ENCODE data around the gene FAM222A. TPM values are rescaled to one million over a fixed set of nuclear protein-coding genes. Genes with fewer than 3 reads are reported as not detected.
A peak's percentile ranks its signal among the peaks of the same experiment; 100 is the strongest.

The FAM222A gene
- total RNA-seq, 1 experiment from 2014 or later = 1.6 TPM

DNA sequence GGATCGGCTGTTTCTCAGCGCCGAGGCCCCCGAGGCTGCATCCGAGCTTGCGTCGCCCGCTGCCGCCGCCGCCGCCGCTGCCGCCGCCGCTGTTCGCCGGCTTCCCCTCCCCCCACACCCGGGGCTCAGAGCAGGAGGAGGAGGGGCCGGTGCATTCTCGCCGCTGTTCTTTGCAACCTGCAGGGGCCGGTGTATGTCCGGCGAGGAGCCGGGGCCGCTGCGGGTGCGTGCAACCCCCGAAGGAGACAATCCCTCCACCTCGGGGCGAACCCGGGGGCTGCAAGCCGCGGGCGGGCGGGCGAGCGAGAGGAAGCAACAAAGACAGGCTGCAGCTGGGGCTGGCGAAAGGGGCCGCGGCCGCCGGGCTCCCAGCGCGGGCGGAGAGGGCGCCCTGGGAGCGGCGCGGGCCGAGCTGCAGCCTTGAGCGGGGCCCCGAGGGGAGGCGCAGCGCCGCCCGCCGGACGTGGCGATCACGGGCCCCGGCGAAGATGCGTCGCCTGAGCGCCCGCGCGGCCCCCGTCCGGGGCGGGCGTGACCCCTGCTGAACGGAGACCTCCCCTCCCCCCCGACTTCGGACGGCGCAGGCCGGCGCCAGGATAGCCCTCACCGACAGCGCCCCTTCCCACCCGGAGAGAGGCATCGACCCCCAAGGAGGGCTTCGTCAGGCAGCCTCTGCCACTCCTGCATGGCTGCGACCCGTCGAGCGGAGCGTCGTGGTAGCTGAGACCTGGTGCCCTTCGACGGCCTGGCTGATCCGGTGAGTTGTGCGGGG, 702 bp downstream of the FAM222A start:
- peak; percentile 78 for DNase-seq (ENCODE audit: low spot score)
- Mint-ChIP-seq H3K27me3 (ENCODE audit: low read depth) (peaks cover 57% of the 10 kb centered on the region), H3K9me3 (no peaks in the 10 kb centered on the region), H3K4me1 (peaks cover 36% of the 10 kb centered on the region), H3K36me3 (no peaks in the 10 kb centered on the region), H3K27ac (no peak overlapping the region), H3K4me3 (peak overlapping the region; percentile 60)
- CTCF ChIA-PET = interaction anchor here (0.7 to 2.9 kb wide), 14 partner anchors 9 to 195 kb away, joined by 3 to 30 read pairs (median 4); no protein-coding TSS in a partner anchor
- POLR2A ChIA-PET = interaction anchor here (0.7 to 1.3 kb wide), 3 partner anchors 16 to 23 kb away, joined by 3 to 5 read pairs (median 3); no protein-coding TSS in a partner anchor
- ATAC-seq = peak; percentile 16
- TF ChIP-seq, protein P1, sequence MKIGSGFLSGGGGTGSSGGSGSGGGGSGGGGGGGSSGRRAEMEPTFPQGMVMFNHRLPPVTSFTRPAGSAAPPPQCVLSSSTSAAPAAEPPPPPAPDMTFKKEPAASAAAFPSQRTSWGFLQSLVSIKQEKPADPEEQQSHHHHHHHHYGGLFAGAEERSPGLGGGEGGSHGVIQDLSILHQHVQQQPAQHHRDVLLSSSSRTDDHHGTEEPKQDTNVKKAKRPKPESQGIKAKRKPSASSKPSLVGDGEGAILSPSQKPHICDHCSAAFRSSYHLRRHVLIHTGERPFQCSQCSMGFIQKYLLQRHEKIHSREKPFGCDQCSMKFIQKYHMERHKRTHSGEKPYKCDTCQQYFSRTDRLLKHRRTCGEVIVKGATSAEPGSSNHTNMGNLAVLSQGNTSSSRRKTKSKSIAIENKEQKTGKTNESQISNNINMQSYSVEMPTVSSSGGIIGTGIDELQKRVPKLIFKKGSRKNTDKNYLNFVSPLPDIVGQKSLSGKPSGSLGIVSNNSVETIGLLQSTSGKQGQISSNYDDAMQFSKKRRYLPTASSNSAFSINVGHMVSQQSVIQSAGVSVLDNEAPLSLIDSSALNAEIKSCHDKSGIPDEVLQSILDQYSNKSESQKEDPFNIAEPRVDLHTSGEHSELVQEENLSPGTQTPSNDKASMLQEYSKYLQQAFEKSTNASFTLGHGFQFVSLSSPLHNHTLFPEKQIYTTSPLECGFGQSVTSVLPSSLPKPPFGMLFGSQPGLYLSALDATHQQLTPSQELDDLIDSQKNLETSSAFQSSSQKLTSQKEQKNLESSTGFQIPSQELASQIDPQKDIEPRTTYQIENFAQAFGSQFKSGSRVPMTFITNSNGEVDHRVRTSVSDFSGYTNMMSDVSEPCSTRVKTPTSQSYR (CRISPR knock-in tag; IDR thresholded peaks at IDR 0.05) = peak; percentile 65; the same call in 1 of the 2 replicates
- TF ChIP-seq NFE2L1 (CRISPR knock-in tag; IDR thresholded peaks at IDR 0.05) (peak; percentile 53; the same call in 1 of the 2 replicates), ESRRA (CRISPR knock-in tag; IDR thresholded peaks at IDR 0.05; ENCODE audit: borderline replicate concordance) (no peak), FOXK1 (CRISPR knock-in tag; IDR thresholded peaks at IDR 0.05) (no peak), GABPB1 (CRISPR knock-in tag; IDR thresholded peaks at IDR 0.05) (0 out of 2 replicates have a peak, but pooled peaks have one; percentile 8), ZNF423 (CRISPR knock-in tag; IDR thresholded peaks at IDR 0.05) (0 out of 2 replicates have a peak, but pooled peaks have one; percentile 8)
- TF ChIP-seq, protein P2, sequence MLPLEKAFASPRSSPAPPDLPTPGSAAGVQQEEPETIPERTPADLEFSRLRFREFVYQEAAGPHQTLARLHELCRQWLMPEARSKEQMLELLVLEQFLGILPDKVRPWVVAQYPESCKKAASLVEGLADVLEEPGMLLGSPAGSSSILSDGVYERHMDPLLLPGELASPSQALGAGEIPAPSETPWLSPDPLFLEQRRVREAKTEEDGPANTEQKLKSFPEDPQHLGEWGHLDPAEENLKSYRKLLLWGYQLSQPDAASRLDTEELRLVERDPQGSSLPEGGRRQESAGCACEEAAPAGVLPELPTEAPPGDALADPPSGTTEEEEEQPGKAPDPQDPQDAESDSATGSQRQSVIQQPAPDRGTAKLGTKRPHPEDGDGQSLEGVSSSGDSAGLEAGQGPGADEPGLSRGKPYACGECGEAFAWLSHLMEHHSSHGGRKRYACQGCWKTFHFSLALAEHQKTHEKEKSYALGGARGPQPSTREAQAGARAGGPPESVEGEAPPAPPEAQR (CRISPR knock-in tag; IDR thresholded peaks at IDR 0.05) = no peak
- TF ChIP-seq, protein P3, sequence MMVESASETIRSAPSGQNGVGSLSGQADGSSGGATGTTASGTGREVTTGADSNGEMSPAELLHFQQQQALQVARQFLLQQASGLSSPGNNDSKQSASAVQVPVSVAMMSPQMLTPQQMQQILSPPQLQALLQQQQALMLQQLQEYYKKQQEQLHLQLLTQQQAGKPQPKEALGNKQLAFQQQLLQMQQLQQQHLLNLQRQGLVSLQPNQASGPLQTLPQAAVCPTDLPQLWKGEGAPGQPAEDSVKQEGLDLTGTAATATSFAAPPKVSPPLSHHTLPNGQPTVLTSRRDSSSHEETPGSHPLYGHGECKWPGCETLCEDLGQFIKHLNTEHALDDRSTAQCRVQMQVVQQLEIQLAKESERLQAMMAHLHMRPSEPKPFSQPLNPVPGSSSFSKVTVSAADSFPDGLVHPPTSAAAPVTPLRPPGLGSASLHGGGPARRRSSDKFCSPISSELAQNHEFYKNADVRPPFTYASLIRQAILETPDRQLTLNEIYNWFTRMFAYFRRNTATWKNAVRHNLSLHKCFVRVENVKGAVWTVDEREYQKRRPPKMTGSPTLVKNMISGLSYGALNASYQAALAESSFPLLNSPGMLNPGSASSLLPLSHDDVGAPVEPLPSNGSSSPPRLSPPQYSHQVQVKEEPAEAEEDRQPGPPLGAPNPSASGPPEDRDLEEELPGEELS (CRISPR knock-in tag; IDR thresholded peaks at IDR 0.05) = 0 out of 2 replicates have a peak, but pooled peaks have one; percentile 37
- TF ChIP-seq, protein P4, sequence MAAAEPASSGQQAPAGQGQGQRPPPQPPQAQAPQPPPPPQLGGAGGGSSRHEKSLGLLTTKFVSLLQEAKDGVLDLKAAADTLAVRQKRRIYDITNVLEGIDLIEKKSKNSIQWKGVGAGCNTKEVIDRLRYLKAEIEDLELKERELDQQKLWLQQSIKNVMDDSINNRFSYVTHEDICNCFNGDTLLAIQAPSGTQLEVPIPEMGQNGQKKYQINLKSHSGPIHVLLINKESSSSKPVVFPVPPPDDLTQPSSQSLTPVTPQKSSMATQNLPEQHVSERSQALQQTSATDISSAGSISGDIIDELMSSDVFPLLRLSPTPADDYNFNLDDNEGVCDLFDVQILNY (CRISPR knock-in tag; IDR thresholded peaks at IDR 0.05) = peak; percentile 31; the same call in 1 of the 2 replicates

DNA sequence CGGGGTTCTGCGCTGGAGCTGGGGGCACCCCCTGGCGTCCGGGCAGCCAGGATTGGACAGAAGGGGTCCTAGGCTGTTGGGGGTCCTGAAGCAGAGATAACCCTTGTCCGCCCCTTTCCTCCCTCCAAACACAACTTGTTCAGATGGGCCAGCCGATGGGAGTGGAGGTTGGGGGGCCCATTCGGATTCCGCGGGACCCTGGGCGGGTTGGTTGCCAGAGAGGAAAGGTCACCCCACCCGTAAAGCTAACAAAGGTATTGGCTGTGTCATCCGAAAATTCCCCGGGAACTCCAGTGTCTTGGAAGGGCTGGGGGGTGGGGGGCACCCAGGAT, 1.3 kb downstream of the FAM222A start:
- Mint-ChIP-seq H3K9me3 (no peaks in the 10 kb centered on the region), H3K4me1 (peaks cover 36% of the 10 kb centered on the region), H3K36me3 (no peaks in the 10 kb centered on the region), H3K27me3 (ENCODE audit: low read depth) (peaks cover 57% of the 10 kb centered on the region), H3K4me3 (peak overlapping the region; percentile 55), H3K27ac (no peak overlapping the region)
- no peak for ATAC-seq
- POLR2A ChIA-PET = interaction anchor here (0.7 kb wide), 1 partner anchor 22 kb away, joined by 3 read pairs; no protein-coding TSS in a partner anchor
- TF ChIP-seq, protein P5, sequence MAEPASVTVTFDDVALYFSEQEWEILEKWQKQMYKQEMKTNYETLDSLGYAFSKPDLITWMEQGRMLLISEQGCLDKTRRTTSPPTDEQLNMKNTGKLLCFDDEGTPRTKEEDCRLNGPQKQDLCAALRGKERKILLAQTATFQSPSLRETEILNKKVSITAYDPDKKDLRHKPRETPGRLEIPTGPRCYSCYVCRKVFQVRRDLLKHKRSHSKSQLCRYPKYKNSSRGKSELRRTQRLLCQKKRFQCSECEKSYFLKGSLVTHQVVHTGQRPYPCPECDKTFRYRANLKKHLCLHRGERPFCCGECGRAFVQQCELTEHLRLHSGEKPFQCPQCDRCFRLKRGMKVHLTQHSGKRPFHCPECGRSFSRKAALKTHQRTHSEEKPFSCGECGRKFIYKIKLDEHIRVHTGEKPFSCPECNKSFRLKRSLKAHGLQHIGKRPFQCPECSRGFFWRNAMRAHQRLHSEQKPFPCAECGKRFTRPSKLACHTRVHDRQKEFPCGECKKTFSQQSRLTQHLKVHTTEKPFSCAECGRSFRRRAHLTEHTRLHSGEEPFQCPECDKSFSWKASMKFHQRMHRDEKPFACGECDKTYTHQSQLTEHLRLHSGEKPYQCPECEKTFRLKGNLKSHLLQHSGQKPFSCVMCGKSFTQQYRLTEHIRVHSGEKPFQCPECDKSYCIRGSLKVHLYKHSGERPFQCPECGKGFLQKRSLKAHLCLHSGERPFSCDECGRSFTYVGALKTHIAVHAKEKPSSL (CRISPR knock-in tag; conservative IDR thresholded peaks at IDR 0.05) = no peak
- TF ChIP-seq CREB1 (CRISPR knock-in tag; IDR thresholded peaks at IDR 0.05) = no peak
- TF ChIP-seq FOXK1 (CRISPR knock-in tag; IDR thresholded peaks at IDR 0.05) = no peak
- TF ChIP-seq GABPB1 (CRISPR knock-in tag; IDR thresholded peaks at IDR 0.05) = 0 out of 2 replicates have a peak, but pooled peaks have one; percentile 1
- no peak for TF ChIP-seq GTF2I (CRISPR knock-in tag; conservative IDR thresholded peaks at IDR 0.05)
- DNase-seq (ENCODE audit: low spot score) = no peak
- CTCF ChIA-PET = interaction anchor here (0.7 to 2.9 kb wide), 13 partner anchors 8 to 196 kb away, joined by 3 to 30 read pairs (median 4); no protein-coding TSS in a partner anchor

All from WTC11 (cell line).